ENCODE results near the gene ARSA. TPM values are rescaled to one million over a fixed set of nuclear protein-coding genes. Genes with fewer than 3 reads are reported as not detected.
"Not testable (repeated sequence)": the region's sequence is repeated elsewhere in the genome, so short reads cannot be mapped to it uniquely, and the experiment has no call there.

The ARSA gene
- total RNA-seq, 6 donors from 2014 or later = 29.8 to 99.0 (median 59.2) TPM

DNA sequence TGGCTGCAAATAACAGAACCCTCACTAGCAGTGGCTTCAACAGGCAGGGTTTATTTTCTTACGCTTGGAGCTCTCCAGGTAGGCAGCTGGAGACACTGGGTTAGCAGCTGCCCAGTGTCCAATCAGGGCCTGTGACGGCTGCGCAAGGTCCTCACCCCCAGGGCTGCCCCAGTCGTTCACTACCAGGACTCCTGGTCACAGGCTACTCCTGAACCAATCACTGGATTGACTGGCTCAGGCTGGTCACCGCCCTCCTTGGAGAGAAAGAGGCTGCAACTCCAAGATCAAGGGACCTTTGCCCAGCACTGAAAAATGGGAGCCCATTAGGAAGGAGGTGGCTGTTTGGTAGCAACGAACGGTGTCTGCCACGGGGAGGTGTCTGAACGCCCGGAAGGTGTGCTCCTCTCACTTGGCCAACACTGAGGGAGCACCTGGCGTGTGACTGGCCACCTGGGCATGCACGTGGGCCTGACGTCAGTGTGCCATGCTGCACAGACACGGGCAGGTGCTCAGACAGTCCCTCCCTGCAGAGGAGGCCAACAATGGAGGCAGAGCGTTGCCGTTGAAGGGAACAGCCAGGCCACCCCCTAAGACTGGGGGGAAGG, 5.1 kb downstream of the ARSA start:
- Histone ChIP-seq H3K27ac (peak overlapping the region in 3 of 4 donors; percentile 53 to 79 (median 60)), H3K4me1 (peaks cover 35 to 48% (median 41%) of the 10 kb centered on the region in 4 donors), H3K4me3 (no peak overlapping the region), H3K27me3 (no peaks in the 10 kb centered on the region), H3K9me3 (no peaks in the 10 kb centered on the region), H3K36me3 (peaks cover 0 to 23% (median 6%) of the 10 kb centered on the region in 4 donors)
- DNase-seq = peak; percentile 49 to 54
- 63 to 67% methylated on average over 15 to 16 of the region's 16 CpGs for WGBS, 2 donors
- ATAC-seq (ENCODE audit: low FRiP score in 2 of 2) = no peak
- TF ChIP-seq POLR2A (IDR thresholded peaks at IDR 0.05) (no peak), EP300 (IDR thresholded peaks at IDR 0.05) (no peak), POLR2AphosphoS5 (IDR thresholded peaks at IDR 0.05) (no peak)
- TF ChIP-seq, protein P1, sequence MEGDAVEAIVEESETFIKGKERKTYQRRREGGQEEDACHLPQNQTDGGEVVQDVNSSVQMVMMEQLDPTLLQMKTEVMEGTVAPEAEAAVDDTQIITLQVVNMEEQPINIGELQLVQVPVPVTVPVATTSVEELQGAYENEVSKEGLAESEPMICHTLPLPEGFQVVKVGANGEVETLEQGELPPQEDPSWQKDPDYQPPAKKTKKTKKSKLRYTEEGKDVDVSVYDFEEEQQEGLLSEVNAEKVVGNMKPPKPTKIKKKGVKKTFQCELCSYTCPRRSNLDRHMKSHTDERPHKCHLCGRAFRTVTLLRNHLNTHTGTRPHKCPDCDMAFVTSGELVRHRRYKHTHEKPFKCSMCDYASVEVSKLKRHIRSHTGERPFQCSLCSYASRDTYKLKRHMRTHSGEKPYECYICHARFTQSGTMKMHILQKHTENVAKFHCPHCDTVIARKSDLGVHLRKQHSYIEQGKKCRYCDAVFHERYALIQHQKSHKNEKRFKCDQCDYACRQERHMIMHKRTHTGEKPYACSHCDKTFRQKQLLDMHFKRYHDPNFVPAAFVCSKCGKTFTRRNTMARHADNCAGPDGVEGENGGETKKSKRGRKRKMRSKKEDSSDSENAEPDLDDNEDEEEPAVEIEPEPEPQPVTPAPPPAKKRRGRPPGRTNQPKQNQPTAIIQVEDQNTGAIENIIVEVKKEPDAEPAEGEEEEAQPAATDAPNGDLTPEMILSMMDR (IDR thresholded peaks at IDR 0.05) = no peak

DNA sequence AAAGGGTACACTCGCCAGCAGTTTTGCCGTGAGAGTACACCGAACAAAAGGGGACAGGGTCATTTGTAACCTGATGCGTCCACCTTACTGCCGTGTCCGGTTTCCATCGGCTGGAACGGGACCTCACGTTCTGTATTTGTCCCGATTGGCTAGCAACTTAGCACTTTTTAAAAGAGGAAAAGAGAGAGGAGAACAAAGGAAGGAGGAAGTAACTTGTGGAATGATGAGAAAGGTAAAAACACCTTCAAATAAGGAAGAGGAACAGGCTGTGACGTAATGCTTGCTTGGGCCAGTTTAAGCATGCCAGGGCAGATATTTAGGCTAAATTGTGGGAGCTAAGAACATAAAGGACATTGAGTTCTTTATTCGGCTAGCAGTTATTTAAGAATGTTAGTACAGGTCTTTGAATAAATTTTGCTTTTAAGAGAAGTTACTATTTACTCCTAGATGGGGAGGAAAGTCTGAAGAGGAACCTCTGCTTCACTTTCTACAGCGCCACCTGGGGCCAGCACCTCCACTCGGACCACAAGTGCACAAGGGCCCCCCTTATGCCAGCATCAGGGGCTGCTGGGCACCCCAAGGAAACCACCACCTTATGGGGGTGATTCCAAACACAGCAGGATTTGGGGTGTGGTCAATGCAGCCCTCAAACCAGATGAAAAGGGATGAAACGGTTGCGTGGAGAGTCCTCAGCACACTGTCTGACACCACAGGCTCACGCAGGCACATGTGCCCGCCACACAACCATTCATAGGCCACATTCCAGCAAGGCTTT, 5.8 kb downstream of the ARSA start:
- DNase-seq (peak in 1 of 2 donors; percentile 34), ATAC-seq (ENCODE audit: low FRiP score in 2 of 2) (no peak)
- peak overlapping the region in 3 of 4 donors; percentile 12 to 43 (median 40) for H3K4me3 ChIP-seq

DNA sequence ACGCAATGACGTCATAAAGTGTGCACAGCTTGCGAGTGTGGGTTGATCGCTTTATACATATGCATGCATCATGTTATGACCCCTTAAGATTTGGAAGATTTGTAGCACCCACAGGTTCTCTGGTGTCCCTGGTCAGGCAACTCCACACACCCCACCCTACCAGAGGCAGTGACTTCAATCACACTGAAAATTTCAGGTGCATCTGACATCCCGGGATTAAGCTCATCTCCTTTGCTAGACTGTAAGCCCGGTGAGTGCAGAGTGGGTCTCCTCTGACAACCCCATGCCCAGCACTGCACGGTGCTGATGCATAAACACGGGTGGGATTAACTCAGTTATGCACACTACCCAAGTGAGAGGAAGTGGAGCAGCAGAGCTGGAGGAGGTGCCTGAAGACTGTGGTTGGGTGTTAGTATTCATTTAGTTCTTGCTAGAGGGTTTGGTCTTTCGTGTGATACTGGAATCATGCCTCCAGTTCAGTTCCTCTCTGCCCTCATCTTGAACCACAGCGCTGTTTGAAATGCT, 6.5 kb downstream of the ARSA start:
- Histone ChIP-seq H3K9me3 (no peaks in the 10 kb centered on the region), H3K27me3 (no peaks in the 10 kb centered on the region), H3K4me1 (peaks cover 27 to 36% (median 30%) of the 10 kb centered on the region in 4 donors), H3K4me3 (peak overlapping the region in 3 of 4 donors; percentile 27 to 43 (median 40)), H3K27ac (peak overlapping the region; percentile 44 to 79 (median 56)), H3K36me3 (peaks cover 0 to 20% (median 6%) of the 10 kb centered on the region in 4 donors)
- TF ChIP-seq POLR2A (IDR thresholded peaks at IDR 0.05) = no peak
- TF ChIP-seq POLR2AphosphoS5 (IDR thresholded peaks at IDR 0.05) = no peak
- TF ChIP-seq EP300 (IDR thresholded peaks at IDR 0.05) = no peak
- TF ChIP-seq, protein P1 (IDR thresholded peaks at IDR 0.05) = no peak
- DNase-seq = no peak
- WGBS, 2 donors = 22 to 23% methylated on average over 7 to 10 of the region's 10 CpGs
- ATAC-seq (ENCODE audit: low FRiP score in 2 of 2) = peak; percentile 29 to 39

More for the DNA sequence above, 5.8 kb downstream of the ARSA start:
- Histone ChIP-seq H3K27me3 (no peaks in the 10 kb centered on the region), H3K36me3 (peaks cover 0 to 23% (median 6%) of the 10 kb centered on the region in 4 donors), H3K4me1 (peaks cover 31 to 43% (median 36%) of the 10 kb centered on the region in 4 donors), H3K27ac (peak overlapping the region; percentile 44 to 79 (median 56)), H3K9me3 (no peaks in the 10 kb centered on the region)
- TF ChIP-seq, protein P1 (IDR thresholded peaks at IDR 0.05) = no peak
- TF ChIP-seq EP300 (IDR thresholded peaks at IDR 0.05) = no peak
- TF ChIP-seq POLR2A (IDR thresholded peaks at IDR 0.05) = peak in 1 of 4 donors; percentile 1
- no peak for TF ChIP-seq POLR2AphosphoS5 (IDR thresholded peaks at IDR 0.05)
- 21 to 24% methylated on average over 18 of the region's 18 CpGs for WGBS, 2 donors

DNA sequence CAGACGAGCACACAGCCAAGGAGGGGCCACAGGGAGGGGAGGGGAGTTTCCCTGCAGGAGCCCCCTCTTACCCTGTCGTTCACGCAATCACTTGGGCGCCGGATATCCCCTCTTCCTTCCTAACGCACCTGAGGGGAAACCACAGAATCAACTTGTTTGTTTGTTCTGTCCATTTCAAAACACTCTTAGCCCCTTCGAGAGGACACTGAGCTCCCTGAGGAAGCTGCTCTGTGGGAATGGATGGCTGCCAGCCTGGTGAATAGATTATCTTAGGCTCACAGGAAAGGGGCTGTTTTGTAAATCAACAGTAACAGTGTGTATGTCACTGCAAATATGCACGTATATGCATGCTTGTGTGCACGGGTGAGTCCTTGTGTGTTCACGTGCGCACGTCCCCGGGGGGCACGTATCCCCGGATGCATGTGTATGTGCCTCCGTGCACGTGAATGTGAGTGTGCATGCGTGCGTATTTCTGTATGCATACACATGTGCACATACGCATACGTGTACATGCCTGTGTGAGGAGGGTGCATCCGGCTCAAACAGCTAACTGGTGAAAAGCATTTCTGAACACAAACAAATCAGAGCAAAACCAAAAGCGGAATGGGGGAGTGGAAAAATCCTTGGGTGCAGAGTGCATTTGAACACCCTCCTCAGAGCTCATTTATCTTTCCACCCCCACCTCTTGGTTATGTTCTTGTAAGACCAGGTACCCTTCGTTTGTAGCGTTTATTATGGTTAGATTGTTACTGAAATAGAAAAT, 7.2 kb downstream of the ARSA start:
- Histone ChIP-seq H3K27me3 (no peaks in the 10 kb centered on the region), H3K4me1 (peaks cover 27 to 35% (median 30%) of the 10 kb centered on the region in 4 donors), H3K27ac (peak overlapping the region in 3 of 4 donors; percentile 12 to 49 (median 44)), H3K36me3 (peaks cover 0 to 13% (median 5%) of the 10 kb centered on the region in 4 donors), H3K9me3 (no peaks in the 10 kb centered on the region), H3K4me3 (peak overlapping the region in 3 of 4 donors; percentile 27 to 43 (median 40))
- 14 to 16% methylated on average over 22 to 25 of the region's 25 CpGs for WGBS, 2 donors
- ATAC-seq (ENCODE audit: low FRiP score in 2 of 2) (peak; percentile 91 to 92), DNase-seq (peak; percentile 39 to 73)
- peak in 1 of 4 donors; percentile 20 for TF ChIP-seq POLR2A (IDR thresholded peaks at IDR 0.05)
- peak in 1 of 2 donors; percentile 22 for TF ChIP-seq POLR2AphosphoS5 (IDR thresholded peaks at IDR 0.05)
- TF ChIP-seq EP300 (IDR thresholded peaks at IDR 0.05) = no peak
- TF ChIP-seq, protein P1 (IDR thresholded peaks at IDR 0.05) = peak; percentile 1 to 92 (median 73)

DNA sequence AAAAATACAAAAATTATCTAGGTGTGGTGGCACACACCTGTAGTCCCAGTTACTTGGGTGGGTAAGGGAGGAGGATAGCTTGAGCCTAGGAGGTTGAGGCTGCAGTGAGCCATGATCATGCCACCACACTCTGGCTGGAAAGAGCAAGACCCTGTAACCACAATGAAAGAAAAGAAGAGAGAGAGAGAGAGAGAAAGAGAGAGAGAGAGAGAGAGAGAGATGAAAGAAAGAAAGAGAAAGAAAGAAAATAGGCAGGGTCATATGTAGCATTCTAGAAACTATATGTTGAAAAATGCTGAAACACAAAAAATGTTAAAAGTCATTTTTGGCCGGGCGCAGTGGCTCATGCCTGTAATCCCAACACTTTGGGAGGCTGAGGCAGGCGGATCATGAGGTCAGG, 13.7 kb downstream of the ARSA start:
- DNase-seq; H3K36me3 ChIP-seq; H3K27me3 ChIP-seq; H3K27ac ChIP-seq; H3K9me3 ChIP-seq; ATAC-seq (ENCODE audit: low FRiP score in 2 of 2); H3K4me3 ChIP-seq: not testable (repeated sequence)
- WGBS, 2 donors = 67 to 95% methylated on average over 3 of the region's 3 CpGs
- peaks cover 0 to 17% (median 11%) of the 10 kb centered on the region in 4 donors for H3K4me1 ChIP-seq

Data from upper lobe of left lung (tissue), 6 donors.